HG03439 (cell line): Measurements from ENCODE around the gene IL2RA.
A peak's percentile ranks its signal among the peaks of the same experiment; 100 is the strongest.
"Not testable (repeated sequence)": the region's sequence is repeated elsewhere in the genome, so short reads cannot be mapped to it uniquely, and the experiment has no call there.

ENCODE experiments used
- ATAC-seq: cut with Tn5 transposase; IDR thresholded peaks from one replicate; pipeline ENCODE4 v1.9.1; 2021; ENCODE audit warnings: mild to moderate bottlenecking, moderate library complexity; ENCODE audit not compliant: unreplicated experiment

The IL2RA gene

DNA sequence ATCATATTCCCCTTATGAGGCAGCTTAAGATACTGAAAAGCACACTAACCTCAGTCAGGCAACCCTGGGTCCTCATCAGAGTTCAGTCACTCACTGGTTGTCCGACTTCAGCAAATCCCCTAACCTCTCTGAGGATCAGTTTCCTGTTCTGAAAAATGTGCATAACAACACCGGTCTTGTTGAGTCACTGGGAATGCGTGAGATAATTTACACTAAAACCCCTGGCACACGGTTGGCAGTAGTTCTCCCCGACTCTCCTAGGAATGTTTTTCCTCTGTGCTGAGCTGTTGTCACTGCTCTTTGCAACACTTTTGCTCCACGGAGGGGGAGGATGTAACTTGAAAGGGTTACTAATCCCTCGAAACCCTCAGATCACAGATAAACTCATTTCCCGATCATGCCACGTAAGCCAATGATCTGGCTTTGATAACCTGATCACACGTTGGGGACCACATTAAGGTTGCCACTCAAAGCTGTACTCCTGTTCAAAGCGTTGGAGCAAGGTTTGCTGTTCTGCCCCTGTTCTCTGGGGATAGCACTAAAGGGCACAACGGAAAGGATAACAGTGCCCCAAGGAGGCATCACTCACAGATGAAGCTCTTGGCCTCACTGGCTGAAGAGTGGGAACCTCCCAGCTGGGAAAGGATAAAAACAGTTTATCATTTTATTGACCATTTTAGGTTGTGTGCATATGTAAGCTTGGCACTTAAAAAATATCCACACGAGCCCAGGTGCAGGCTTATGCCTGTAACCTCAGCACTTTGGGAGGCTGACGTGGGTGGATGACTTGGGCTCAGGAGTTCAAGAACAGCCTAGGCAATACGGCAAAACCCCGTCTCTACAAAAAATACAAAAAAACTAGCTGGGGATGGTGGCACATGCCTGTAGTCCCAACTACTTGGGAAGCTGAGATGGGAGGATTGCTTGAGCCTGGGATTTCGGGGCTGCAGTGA is 21.6 kb upstream of the IL2RA start:
- ATAC-seq, result no peak

- no peak for ATAC-seq
Observed at GRCh38 chr10:6082496-6083395, 20.6 kb upstream of the IL2RA start.

DNA sequence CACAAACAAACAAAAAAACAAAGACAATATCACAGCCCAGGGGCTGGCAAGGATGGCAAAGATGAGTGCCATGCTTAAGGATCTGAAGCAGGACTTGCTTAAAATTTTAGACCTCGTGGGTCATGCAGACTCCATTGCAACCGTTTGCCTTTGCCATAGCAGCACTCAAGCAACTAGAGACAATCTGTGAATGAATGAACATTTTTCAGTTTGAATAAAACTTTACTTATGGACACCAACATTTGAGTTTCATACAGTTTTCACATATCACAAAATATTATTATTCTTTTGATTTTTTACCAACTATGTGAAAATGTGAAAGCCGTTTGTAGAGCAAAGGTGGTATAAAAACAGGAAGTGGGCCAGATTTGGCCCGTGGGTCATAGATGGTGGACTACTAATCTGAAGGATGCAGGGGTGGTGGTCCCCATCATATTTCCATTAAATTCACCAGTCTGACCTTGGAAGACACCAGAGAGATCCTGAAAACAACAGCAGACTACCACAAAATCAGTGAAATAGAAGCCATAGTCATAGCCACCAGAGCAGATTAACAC is 18.3 kb upstream of the IL2RA start:
- no peak for ATAC-seq

GRCh38 chr10:6079044-6079443 is 16.9 kb upstream of the IL2RA start:
- ATAC-seq, result no peak

- no peak for ATAC-seq
Observed at GRCh38 chr10:6077071-6077675, 15.0 kb upstream of the IL2RA start.

DNA sequence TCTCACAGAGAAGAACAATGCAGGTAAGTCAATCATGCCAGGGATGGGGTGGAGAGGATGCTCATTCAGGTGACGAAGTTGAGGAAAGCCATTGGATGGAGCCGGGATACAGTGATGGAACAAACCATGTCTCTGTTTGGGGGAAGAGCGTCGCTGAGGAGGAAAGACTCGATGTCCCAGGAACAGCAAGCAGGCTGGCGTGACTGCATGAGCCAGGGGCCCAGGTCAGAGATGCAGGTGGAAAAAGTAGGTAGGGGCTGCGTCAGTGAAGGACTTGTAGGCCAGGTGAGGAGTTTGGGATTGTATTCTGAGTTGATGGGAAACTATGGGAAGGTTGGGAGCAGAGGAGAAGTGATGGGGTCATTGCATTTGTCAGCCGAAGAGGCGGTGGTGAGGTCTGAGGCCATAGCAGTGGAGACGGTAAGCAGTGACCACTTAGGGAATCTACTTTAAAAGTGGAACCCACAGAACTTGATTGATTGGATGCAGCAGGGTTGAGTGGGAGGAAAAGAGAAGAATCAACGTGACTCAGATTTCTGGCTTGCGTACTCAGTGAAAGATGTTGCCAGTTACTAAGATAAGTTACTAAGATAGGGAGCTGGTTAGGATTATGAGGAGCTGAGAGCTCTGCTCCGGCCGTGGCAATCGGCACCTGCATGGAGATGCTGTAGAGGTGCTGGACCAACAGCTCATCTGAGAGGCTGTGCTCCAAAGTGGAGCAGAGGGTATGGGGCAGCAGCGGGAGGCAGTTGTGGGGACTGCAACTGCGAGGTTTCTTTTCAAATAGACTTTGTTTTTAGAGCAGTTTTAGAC is 12.5 kb upstream of the IL2RA start:
- no peak for ATAC-seq

DNA sequence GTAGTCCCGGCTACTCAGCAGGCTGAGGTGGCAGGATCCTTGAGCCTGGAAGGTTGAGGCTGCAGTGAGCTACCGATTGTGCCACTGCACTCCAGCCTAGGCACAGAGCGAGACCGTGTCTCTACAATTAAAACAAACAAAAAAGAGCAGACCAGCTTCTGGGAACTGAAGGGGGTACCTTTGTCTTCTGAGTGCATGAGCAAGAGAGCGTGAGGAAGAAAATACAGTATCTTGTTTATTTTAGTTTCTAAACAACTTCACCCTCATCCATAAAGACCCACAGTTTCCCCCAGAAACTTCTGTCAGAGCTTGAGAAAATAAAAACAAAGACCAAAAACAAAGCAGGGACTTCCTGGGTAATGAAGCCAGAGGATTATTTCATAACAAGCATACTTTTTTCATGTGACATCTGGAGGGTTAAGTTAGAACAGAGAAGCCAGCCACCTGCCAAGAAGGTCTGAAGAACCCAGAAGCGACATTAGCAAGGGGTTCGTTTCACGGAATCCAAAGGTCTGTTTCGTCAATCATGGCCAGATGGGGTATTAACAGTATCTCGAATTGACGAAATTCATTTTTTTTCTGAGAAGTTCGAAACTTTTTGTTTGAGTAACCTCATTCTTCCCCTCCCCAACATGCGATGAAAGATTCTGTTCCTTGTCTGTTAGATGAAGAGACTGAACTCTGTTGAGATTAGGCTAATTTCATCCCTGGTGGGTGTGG is 10.2 kb upstream of the IL2RA start:
- peak; percentile 70 for ATAC-seq

GRCh38 chr10:6071181-6072175 is 9.3 kb upstream of the IL2RA start:
- ATAC-seq, result no peak

GRCh38 chr10:6070660-6071059 is 8.5 kb upstream of the IL2RA start:
- ATAC-seq, result no peak

GRCh38 chr10:6069081-6069931 is 7.1 kb upstream of the IL2RA start:
- ATAC-seq, result no peak

DNA sequence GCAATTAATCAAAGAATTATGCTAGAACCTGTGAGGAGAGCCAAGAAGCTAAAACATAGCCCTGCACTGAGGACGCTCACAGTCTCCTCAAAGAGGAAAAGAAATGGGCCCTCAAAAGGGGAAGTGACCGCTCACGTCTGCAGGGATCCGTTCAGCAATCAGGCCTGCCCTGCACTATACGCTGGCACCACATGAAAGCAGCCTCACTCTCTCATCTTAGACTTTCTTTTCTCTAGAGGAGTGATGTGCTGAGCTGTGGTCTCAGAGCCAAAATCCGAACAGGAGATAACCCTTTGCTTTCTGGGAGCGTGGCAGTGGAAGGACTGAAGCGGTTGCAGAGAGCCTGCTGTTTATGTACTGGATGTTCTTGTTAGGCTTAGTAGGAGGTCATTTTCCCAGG is 6.3 kb upstream of the IL2RA start:
- no peak for ATAC-seq

DNA sequence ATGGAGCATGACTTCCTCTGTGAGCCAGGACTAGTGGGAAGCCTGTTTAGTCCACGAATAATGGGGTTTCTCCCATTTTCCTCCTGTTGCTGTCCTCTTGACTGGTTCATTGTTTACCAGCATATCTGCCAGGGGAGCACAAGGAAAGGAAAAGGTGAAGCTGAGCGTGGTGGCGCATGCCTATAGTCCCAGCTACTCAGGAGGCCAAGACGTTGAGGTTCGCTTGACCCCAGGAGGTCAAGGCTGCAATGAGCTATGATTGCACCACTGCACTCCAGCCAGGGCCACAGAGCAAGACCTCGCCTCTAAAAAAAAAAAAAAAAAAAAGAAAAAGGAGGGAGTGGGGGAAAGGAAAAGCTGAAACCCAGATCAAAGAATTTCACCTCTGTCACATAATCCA is 5.8 kb upstream of the IL2RA start:
- ATAC-seq, result no peak

- no peak for ATAC-seq
Observed at GRCh38 chr10:6067457-6067856, 5.3 kb upstream of the IL2RA start.

GRCh38 chr10:6065835-6066234 is 3.7 kb upstream of the IL2RA start:
- no peak for ATAC-seq

DNA sequence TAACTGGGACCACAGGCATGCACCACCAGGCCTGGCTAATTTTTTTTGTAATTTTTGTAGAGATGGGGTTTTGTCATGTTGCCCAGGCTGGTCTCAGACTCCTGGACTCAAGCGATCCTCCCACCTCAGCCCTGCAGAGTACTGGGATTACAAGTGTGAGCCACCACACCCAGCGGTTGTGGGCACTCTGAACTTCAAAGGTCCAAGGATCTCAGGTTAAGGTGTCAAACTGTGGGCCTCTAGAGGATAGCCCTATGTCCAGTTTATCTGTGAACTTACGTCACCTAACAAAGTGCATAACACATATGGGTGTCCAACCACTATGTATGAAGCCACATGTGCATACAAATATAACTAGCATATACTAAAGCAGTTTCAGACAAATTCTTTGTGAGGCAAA is 3.2 kb upstream of the IL2RA start:
- ATAC-seq, result no peak

DNA sequence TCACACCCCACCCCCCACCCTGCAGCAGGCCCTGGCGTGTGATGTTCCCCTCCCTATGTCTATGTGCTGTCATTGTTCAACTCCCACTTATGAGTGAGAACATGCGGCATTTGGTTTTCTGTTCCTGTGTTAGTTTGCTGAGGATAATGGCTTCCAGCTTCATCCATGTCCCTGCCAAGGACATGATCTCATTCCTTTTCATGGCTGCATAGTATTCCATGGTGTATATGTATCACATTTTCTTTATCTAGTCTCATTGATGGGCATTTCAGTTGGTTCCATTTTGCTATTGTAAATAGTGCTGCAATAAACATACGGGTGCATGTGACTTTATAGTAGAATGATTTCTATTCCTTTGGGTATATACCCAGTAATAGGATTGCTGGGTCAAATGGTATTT is 2.6 kb upstream of the IL2RA start:
- ATAC-seq, result not testable (repeated sequence)

GRCh38 chr10:6064119-6064518 is 2.0 kb upstream of the IL2RA start:
- ATAC-seq, result no peak
